HCT116 (cell line): ENCODE results near the gene WDR72.

ENCODE experiments used
- EZH2phosphoT487 ChIP-seq: fragments of 200-600 bp; IDR thresholded peaks from 2 replicates; pipeline ENCODE4 v1.6.1; 2018; ENCODE audit warnings: antibody characterized with exemption, borderline replicate concordance
- FOSL1 ChIP-seq: IDR thresholded peaks from 2 replicates; pipeline ENCODE4 v1.6.1; 2012; ENCODE audit warnings: low read depth
- YY1 ChIP-seq: IDR thresholded peaks from 2 replicates; pipeline ENCODE4 v1.6.1; 2011; ENCODE audit warnings: low read length, low read depth, moderate library complexity, mild to moderate bottlenecking; ENCODE audit not compliant: insufficient replicate concordance; ENCODE audit errors: extremely low read depth

DNA sequence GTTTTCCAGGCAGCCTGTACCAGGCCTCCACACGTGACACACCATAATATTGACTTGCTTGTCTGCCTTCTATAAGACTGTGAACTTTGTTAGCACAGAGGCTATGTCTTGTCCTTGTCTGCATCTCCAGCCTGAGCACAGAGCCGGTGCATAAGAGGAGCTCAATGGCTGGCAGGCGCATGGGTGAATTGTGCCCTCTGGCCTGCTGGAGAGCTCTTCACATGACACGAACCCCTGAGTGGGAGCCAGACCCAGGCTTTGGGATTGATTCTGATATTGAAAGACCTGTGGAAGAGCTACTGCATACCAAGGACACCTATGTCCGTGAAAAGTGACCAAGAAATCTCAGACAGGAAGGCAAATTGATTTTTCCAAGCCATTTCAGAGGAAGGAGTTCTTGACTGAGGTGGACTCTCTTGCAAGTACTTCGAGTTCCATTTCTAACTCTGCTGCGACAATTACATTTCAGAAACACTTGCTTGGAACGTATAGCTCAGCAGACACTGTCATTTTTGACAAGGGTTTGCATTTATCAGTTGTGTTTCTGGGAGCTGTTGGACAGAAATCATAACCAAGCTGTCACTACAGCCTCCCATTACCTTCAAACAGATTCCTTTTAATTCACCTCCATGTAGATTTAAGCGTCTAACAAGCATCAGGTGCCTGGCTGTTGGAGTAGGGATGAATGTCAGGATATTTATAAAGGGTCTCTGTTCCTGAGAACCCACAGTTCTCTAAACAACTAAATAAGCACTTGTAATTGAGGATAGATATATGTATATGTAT, 281.3 kb downstream of the WDR72 start:
- TF ChIP-seq EZH2phosphoT487 = no peak
- TF ChIP-seq YY1 = no peak
- no peak for TF ChIP-seq FOSL1
